ENCODE measurements around the gene RNF207. TPM values are rescaled to one million over a fixed set of nuclear protein-coding genes. Genes with fewer than 3 reads are reported as not detected.

RNF207 gene
- total and polyA plus RNA-seq, 2 of the 8 experiments (the other 6 are each of a cell fraction or from before 2014, with no cell fraction given): 3.9 to 5.4 TPM

DNA sequence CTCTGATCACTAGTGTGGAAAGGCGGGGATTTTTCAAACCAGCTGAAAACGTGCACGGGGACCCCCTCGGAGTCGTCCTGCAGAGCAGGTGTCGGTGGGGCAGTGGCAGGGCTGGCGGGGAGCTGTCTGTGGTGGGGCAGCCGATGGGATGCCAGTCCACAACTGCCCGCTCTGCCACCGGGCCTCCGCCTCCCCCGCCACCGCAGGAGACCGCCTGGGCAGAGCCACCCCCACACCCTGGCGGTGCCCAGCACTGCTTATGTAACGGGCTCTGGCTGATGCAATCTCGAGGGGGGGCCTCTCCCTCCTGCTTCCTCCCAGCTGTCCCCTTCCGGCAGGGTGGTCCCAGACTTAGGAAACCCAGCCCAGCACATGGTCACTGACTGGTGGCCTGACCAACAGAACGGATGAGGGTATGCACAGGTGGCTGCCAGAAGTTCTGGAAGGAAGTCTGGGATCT is 35.1 kb upstream of the RNF207 start (continued):
- TF ChIP-seq ZNF274 (IDR thresholded peaks at IDR 0.05; ENCODE audit: borderline replicate concordance, extremely low read depth, low read length): no peak
- no peak for TF ChIP-seq CTBP2 (IDR thresholded peaks at IDR 0.05; ENCODE audit: borderline replicate concordance, insufficient read depth, insufficient read length, low read length)
- no peak for TF ChIP-seq RFX5 (IDR thresholded peaks at IDR 0.05; ENCODE audit: borderline replicate concordance, low read depth, low read length)
- TF ChIP-seq CBX8 (IDR thresholded peaks at IDR 0.05; ENCODE audit: borderline replicate concordance, low read depth, low read length): no peak
